Measurements from ENCODE around the gene GUCY1B1.
A peak's percentile ranks its signal among the peaks of the same experiment; 100 is the strongest.

- no peak for TF ChIP-seq CTCF (IDR thresholded peaks at IDR 0.05 in 4 of 5, conservative IDR thresholded peaks at IDR 0.05 in 1 of 5)
- peak; percentile 11 to 19 for TF ChIP-seq POLR2A (IDR thresholded peaks at IDR 0.05)
Observed at GRCh38 chr4:155759372-155760252, 791 bp downstream of the GUCY1B1 start.

Data from gastrocnemius medialis (tissue), 4 donors.